ENCODE data around the gene DDX28. TPM values are rescaled to one million over a fixed set of nuclear protein-coding genes. Genes with fewer than 3 reads are reported as not detected.
"Not testable (repeated sequence)": the region's sequence is repeated elsewhere in the genome, so short reads cannot be mapped to it uniquely, and the experiment has no call there.

Gene DDX28
- total RNA-seq, 1 experiment from 2014 or later: 16.0 TPM

- no TSS peak for BruUV-seq (replicated peaks)
- H3K4me1 ChIP-seq (ENCODE audit: insufficient read depth, low read length, poor library complexity, severe bottlenecking): no peaks in the 10 kb centered on the region
- CTCF ChIA-PET: no interaction called here
These were observed 20.0 kb downstream of the DDX28 start for GRCh38 chr16:68003031-68003430.

GRCh38 chr16:68000450-68000849, 22.6 kb downstream of the DDX28 start:
- TF ChIP-seq, protein P1, sequence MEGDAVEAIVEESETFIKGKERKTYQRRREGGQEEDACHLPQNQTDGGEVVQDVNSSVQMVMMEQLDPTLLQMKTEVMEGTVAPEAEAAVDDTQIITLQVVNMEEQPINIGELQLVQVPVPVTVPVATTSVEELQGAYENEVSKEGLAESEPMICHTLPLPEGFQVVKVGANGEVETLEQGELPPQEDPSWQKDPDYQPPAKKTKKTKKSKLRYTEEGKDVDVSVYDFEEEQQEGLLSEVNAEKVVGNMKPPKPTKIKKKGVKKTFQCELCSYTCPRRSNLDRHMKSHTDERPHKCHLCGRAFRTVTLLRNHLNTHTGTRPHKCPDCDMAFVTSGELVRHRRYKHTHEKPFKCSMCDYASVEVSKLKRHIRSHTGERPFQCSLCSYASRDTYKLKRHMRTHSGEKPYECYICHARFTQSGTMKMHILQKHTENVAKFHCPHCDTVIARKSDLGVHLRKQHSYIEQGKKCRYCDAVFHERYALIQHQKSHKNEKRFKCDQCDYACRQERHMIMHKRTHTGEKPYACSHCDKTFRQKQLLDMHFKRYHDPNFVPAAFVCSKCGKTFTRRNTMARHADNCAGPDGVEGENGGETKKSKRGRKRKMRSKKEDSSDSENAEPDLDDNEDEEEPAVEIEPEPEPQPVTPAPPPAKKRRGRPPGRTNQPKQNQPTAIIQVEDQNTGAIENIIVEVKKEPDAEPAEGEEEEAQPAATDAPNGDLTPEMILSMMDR (conservative IDR thresholded peaks at IDR 0.05; ENCODE audit: low read depth, low read length): no peak
- TF ChIP-seq EZH2 (IDR thresholded peaks at IDR 0.05; ENCODE audit: borderline replicate concordance, low read depth, low read length, poor library complexity, severe bottlenecking): no peak
- intact Hi-C loops (cut with micrococcal nuclease; ENCODE audit: unreplicated experiment): no loop called here
- ChIA-PET POLR2A (ENCODE audit: low non-redundant PET) (no interaction called here), CTCF (no interaction called here)
- no TSS peak for BruUV-seq (replicated peaks)
- no peaks in the 10 kb centered on the region for H3K9me3 ChIP-seq (ENCODE audit: low read depth, low read length, poor library complexity, severe bottlenecking)
- H3K36me3 ChIP-seq (ENCODE audit: insufficient read depth, low read length, poor library complexity, severe bottlenecking): no peaks in the 10 kb centered on the region
- DNase-seq (ENCODE audit: low spot score): no peak
- H3K27ac ChIP-seq (ENCODE audit: low read depth, low read length, poor library complexity, severe bottlenecking): no peak overlapping the region
- H3K27me3 ChIP-seq (replicated peaks; ENCODE audit: insufficient read depth, low read depth, low read length, poor library complexity): no peaks in the 10 kb centered on the region
- H3K4me1 ChIP-seq (ENCODE audit: insufficient read depth, low read length, poor library complexity, severe bottlenecking): no peaks in the 10 kb centered on the region
- H3K4me3 ChIP-seq (ENCODE audit: low read depth, low read length, poor library complexity, severe bottlenecking): no peak overlapping the region

More at GRCh38 chr16:68003031-68003430, 20.0 kb downstream of the DDX28 start:
- H3K27ac ChIP-seq (ENCODE audit: low read depth, low read length, poor library complexity, severe bottlenecking): no peak overlapping the region
- POLR2A ChIA-PET (ENCODE audit: low non-redundant PET): no interaction called here
- no peaks in the 10 kb centered on the region for H3K27me3 ChIP-seq (replicated peaks; ENCODE audit: insufficient read depth, low read depth, low read length, poor library complexity)
- intact Hi-C loops (cut with micrococcal nuclease; ENCODE audit: unreplicated experiment): no loop called here
- H3K9me3 ChIP-seq (ENCODE audit: low read depth, low read length, poor library complexity, severe bottlenecking): no peaks in the 10 kb centered on the region
- DNase-seq (ENCODE audit: low spot score): no peak
- no peak for TF ChIP-seq EZH2 (IDR thresholded peaks at IDR 0.05; ENCODE audit: borderline replicate concordance, low read depth, low read length, poor library complexity, severe bottlenecking)
- TF ChIP-seq, protein P1 (conservative IDR thresholded peaks at IDR 0.05; ENCODE audit: low read depth, low read length): no peak
- no peaks in the 10 kb centered on the region for H3K36me3 ChIP-seq (ENCODE audit: insufficient read depth, low read length, poor library complexity, severe bottlenecking)
- H3K4me3 ChIP-seq (ENCODE audit: low read depth, low read length, poor library complexity, severe bottlenecking): no peak overlapping the region

DNA sequence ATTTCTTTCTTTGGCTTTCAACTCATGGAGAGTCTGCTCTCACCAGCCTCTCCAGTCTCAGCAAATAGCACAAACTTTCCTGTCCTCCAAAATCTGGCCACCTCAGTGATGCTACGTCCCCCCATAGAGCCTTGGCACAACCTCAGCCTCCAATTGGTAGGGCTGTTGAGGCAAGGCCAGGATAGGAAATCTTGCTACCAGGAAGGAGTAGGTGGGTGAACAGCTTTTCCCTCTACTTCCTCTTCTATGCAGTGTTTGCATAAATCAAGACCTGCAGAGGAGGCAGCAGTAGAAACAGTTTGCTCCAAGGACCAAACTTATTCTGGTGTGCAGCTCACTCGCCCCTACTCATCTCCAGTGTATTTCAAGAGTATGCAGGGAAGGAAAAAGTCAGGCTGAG, 23.0 kb downstream of the DDX28 start:
- Histone ChIP-seq H3K4me1 (ENCODE audit: insufficient read depth, low read length, poor library complexity, severe bottlenecking) (no peaks in the 10 kb centered on the region), H3K27me3 (replicated peaks; ENCODE audit: insufficient read depth, low read depth, low read length, poor library complexity) (no peaks in the 10 kb centered on the region), H3K4me3 (ENCODE audit: low read depth, low read length, poor library complexity, severe bottlenecking) (no peak overlapping the region), H3K36me3 (ENCODE audit: insufficient read depth, low read length, poor library complexity, severe bottlenecking) (no peaks in the 10 kb centered on the region), H3K27ac (ENCODE audit: low read depth, low read length, poor library complexity, severe bottlenecking) (no peak overlapping the region), H3K9me3 (ENCODE audit: low read depth, low read length, poor library complexity, severe bottlenecking) (no peaks in the 10 kb centered on the region)
- ChIA-PET CTCF (interaction anchor here (0.5 kb wide), 1 partner anchor 46 kb away, joined by 3 read pairs; no protein-coding TSS in a partner anchor), POLR2A (ENCODE audit: low non-redundant PET) (no interaction called here)
- BruUV-seq (replicated peaks): no TSS peak
- intact Hi-C loops (cut with micrococcal nuclease; ENCODE audit: unreplicated experiment): no loop called here
- TF ChIP-seq, protein P1 (conservative IDR thresholded peaks at IDR 0.05; ENCODE audit: low read depth, low read length): no peak
- TF ChIP-seq EZH2 (IDR thresholded peaks at IDR 0.05; ENCODE audit: borderline replicate concordance, low read depth, low read length, poor library complexity, severe bottlenecking): no peak
- DNase-seq (ENCODE audit: low spot score): no peak

GRCh38 chr16:67998779-67999688, 24.0 kb downstream of the DDX28 start, which contains the start of gene DPEP2:
Gene DPEP2 (minus strand): TSS chr16:67999484. CDS start chr16:67993212, 6,272 bp downstream.
- POLR2A ChIA-PET (ENCODE audit: low non-redundant PET); H3K4me1 ChIP-seq (ENCODE audit: insufficient read depth, low read length, poor library complexity, severe bottlenecking); intact Hi-C loops (cut with micrococcal nuclease; ENCODE audit: unreplicated experiment); DNase-seq (ENCODE audit: low spot score); H3K36me3 ChIP-seq (ENCODE audit: insufficient read depth, low read length, poor library complexity, severe bottlenecking); H3K27ac ChIP-seq (ENCODE audit: low read depth, low read length, poor library complexity, severe bottlenecking); CTCF ChIA-PET; H3K4me3 ChIP-seq (ENCODE audit: low read depth, low read length, poor library complexity, severe bottlenecking); H3K27me3 ChIP-seq (replicated peaks; ENCODE audit: insufficient read depth, low read depth, low read length, poor library complexity); BruUV-seq (replicated peaks); H3K9me3 ChIP-seq (ENCODE audit: low read depth, low read length, poor library complexity, severe bottlenecking): not testable (repeated sequence)

GRCh38 chr16:67998231-67998778, 24.7 kb downstream of the DDX28 start:
- H3K4me3 ChIP-seq (ENCODE audit: low read depth, low read length, poor library complexity, severe bottlenecking); H3K36me3 ChIP-seq (ENCODE audit: insufficient read depth, low read length, poor library complexity, severe bottlenecking); H3K27me3 ChIP-seq (replicated peaks; ENCODE audit: insufficient read depth, low read depth, low read length, poor library complexity); BruUV-seq (replicated peaks); H3K4me1 ChIP-seq (ENCODE audit: insufficient read depth, low read length, poor library complexity, severe bottlenecking); H3K9me3 ChIP-seq (ENCODE audit: low read depth, low read length, poor library complexity, severe bottlenecking); H3K27ac ChIP-seq (ENCODE audit: low read depth, low read length, poor library complexity, severe bottlenecking); intact Hi-C loops (cut with micrococcal nuclease; ENCODE audit: unreplicated experiment); DNase-seq (ENCODE audit: low spot score); POLR2A ChIA-PET (ENCODE audit: low non-redundant PET); CTCF ChIA-PET: not testable (repeated sequence)
